Lung microvascular endothelial cell (primary cell): ENCODE data around the gene ROM1. TPM values are rescaled to one million over a fixed set of nuclear protein-coding genes. Genes with fewer than 3 reads are reported as not detected.
"Not testable (repeated sequence)": the region's sequence is repeated elsewhere in the genome, so short reads cannot be mapped to it uniquely, and the experiment has no call there.

Experiments
- DNase-seq, 2 donors: peaks; one replicate each; pipeline versions ENCODE4 v3.0.0 to v3.0.0-alpha.2; 2010; ENCODE audit warnings: low read depth in 2 of 2
- total RNA-seq: library from RNA; depleted of rRNA; stranded (reverse); fragments of >200 nt; gene quantifications from 2 replicates; pipeline ENCODE4 v1.2.1, GENCODE V29; 2014

ROM1 gene
- 2.4 and 3.3 TPM in 2 replicates for total RNA-seq

- DNase-seq: peak; percentile 78 to 86
Measured at GRCh38 chr11:62612366-62613290, at the start of gene ROM1, which contains the start of gene EML3. ROM1 (plus strand) TSS chr11:62613257; CDS start chr11:62613282, 25 bp downstream. EML3 (minus strand) TSS chr11:62612775; CDS start chr11:62612457, 318 bp downstream.

- no peak for DNase-seq
Measured at GRCh38 chr11:62565100-62565802, 47.8 kb upstream of the ROM1 start.

- no peak for DNase-seq
Measured at GRCh38 chr11:62566247-62566646, 46.8 kb upstream of the ROM1 start.

GRCh38 chr11:62567018-62567633 lies 45.9 kb upstream of the ROM1 start:
- DNase-seq: no peak

- DNase-seq: no peak
Measured at GRCh38 chr11:62569611-62570010, 43.4 kb upstream of the ROM1 start.

- DNase-seq: not testable (repeated sequence)
Measured at GRCh38 chr11:62570903-62571302, 42.2 kb upstream of the ROM1 start.

- DNase-seq: not testable (repeated sequence)
Measured at GRCh38 chr11:62571493-62571892, 41.6 kb upstream of the ROM1 start.

GRCh38 chr11:62572431-62572830 lies 40.6 kb upstream of the ROM1 start:
- DNase-seq: no peak

GRCh38 chr11:62573006-62573591 lies 40.0 kb upstream of the ROM1 start:
- peak; percentile 31 to 53 for DNase-seq

GRCh38 chr11:62573592-62574362 lies 39.3 kb upstream of the ROM1 start, which contains the start of gene EEF1G:
EEF1G (minus strand) TSS chr11:62573891; CDS start chr11:62573842, 49 bp downstream.
- peak; percentile 100 for DNase-seq

GRCh38 chr11:62574363-62575071 lies 38.5 kb upstream of the ROM1 start:
- DNase-seq: peak; percentile 46 to 52

GRCh38 chr11:62575156-62575555 lies 37.9 kb upstream of the ROM1 start:
- DNase-seq: no peak

- DNase-seq: no peak
Measured at GRCh38 chr11:62575837-62576236, 37.2 kb upstream of the ROM1 start.

GRCh38 chr11:62577046-62577714 lies 35.9 kb upstream of the ROM1 start:
- peak; percentile 69 to 96 for DNase-seq

GRCh38 chr11:62578541-62578940 lies 34.5 kb upstream of the ROM1 start:
- DNase-seq: no peak

- no peak for DNase-seq
Measured at GRCh38 chr11:62579252-62579651, 33.8 kb upstream of the ROM1 start.

- DNase-seq: no peak
Measured at GRCh38 chr11:62580959-62581715, 31.9 kb upstream of the ROM1 start.

- DNase-seq: not testable (repeated sequence)
Measured at GRCh38 chr11:62581735-62582134, 31.3 kb upstream of the ROM1 start.

GRCh38 chr11:62585356-62585755 lies 27.7 kb upstream of the ROM1 start:
- DNase-seq: not testable (repeated sequence)
